SH-SY5Y (cell line): ENCODE measurements around the gene CDK5.

ENCODE experiments used
- GATA2 ChIP-seq: IDR thresholded peaks from 2 replicates; pipeline ENCODE4 v1.6.1; 2011; ENCODE audit warnings: mild to moderate bottlenecking, low read depth, low read length
- GATA3 ChIP-seq: IDR thresholded peaks from 2 replicates; pipeline ENCODE4 v1.6.1; 2011; ENCODE audit warnings: low read depth, mild to moderate bottlenecking, low read length, moderate library complexity

- TF ChIP-seq GATA2 (no peak), GATA3 (no peak)
These were observed 27.6 kb upstream of the CDK5 start for GRCh38 chr7:151085329-151085690.
